ENCODE data around the gene CRTC1.

The CRTC1 gene

GRCh38 chr19:18683109-18683957, at the start of gene CRTC1:
CRTC1 (plus strand) TSS chr19:18683680; CDS start chr19:18683703, 23 bp downstream.
- Mint-ChIP-seq H3K4me1 (ENCODE audit: low read depth) (peaks cover 27% of the 10 kb centered on the region), H3K9me3 (no peaks in the 10 kb centered on the region), H3K27me3 (no peaks in the 10 kb centered on the region), H3K36me3 (ENCODE audit: low read depth) (peaks cover 2% of the 10 kb centered on the region), H3K27ac (peak within 1 kb of the TSS; percentile 97), H3K4me3 (peak within 1 kb of the TSS; percentile 86)
- DNase-seq: peak; percentile 95

GRCh38 chr19:18634612-18635297, 48.7 kb upstream of the CRTC1 start:
- no peaks in the 10 kb centered on the region for H3K9me3 Mint-ChIP-seq
- no peak overlapping the region for H3K27ac Mint-ChIP-seq
- H3K4me3 Mint-ChIP-seq: no peak overlapping the region
- peaks cover 5% of the 10 kb centered on the region for H3K36me3 Mint-ChIP-seq (ENCODE audit: low read depth)
- DNase-seq: no peak
- peaks cover 31% of the 10 kb centered on the region for H3K4me1 Mint-ChIP-seq (ENCODE audit: low read depth)
- H3K27me3 Mint-ChIP-seq: no peaks in the 10 kb centered on the region

- Mint-ChIP-seq H3K4me3 (peak overlapping the region; percentile 86), H3K9me3 (no peaks in the 10 kb centered on the region)
Observed at GRCh38 chr19:18635831-18636182, 47.7 kb upstream of the CRTC1 start.

GRCh38 chr19:18636183-18636968, 47.1 kb upstream of the CRTC1 start:
- H3K27ac Mint-ChIP-seq: peak overlapping the region; percentile 95
- H3K27me3 Mint-ChIP-seq: no peaks in the 10 kb centered on the region
- peaks cover 5% of the 10 kb centered on the region for H3K36me3 Mint-ChIP-seq (ENCODE audit: low read depth)
- peak; percentile 100 for DNase-seq
- H3K4me1 Mint-ChIP-seq (ENCODE audit: low read depth): peaks cover 33% of the 10 kb centered on the region
- H3K9me3 Mint-ChIP-seq: no peaks in the 10 kb centered on the region
- peak overlapping the region; percentile 86 for H3K4me3 Mint-ChIP-seq

More at GRCh38 chr19:18635831-18636182, 47.7 kb upstream of the CRTC1 start:
- Mint-ChIP-seq H3K27me3 (no peaks in the 10 kb centered on the region), H3K27ac (peak overlapping the region; percentile 55), H3K36me3 (ENCODE audit: low read depth) (peaks cover 5% of the 10 kb centered on the region), H3K4me1 (ENCODE audit: low read depth) (peaks cover 33% of the 10 kb centered on the region)
- no peak for DNase-seq

- no peaks in the 10 kb centered on the region for H3K9me3 Mint-ChIP-seq
- H3K36me3 Mint-ChIP-seq (ENCODE audit: low read depth): peaks cover 5% of the 10 kb centered on the region
- peak; percentile 40 for DNase-seq
- peaks cover 33% of the 10 kb centered on the region for H3K4me1 Mint-ChIP-seq (ENCODE audit: low read depth)
- H3K27me3 Mint-ChIP-seq: no peaks in the 10 kb centered on the region
- H3K4me3 Mint-ChIP-seq: peak within 1 kb of the TSS; percentile 86
- peak within 1 kb of the TSS; percentile 95 for H3K27ac Mint-ChIP-seq
Observed at GRCh38 chr19:18636969-18637629, 46.4 kb upstream of the CRTC1 start, which contains the start of gene KLHL26. KLHL26 (plus strand) TSS chr19:18637028; CDS start chr19:18637055, 27 bp downstream.

- no peaks in the 10 kb centered on the region for H3K9me3 Mint-ChIP-seq
- no peak for DNase-seq
- H3K4me3 Mint-ChIP-seq: peak overlapping the region; percentile 86
- peaks cover 5% of the 10 kb centered on the region for H3K36me3 Mint-ChIP-seq (ENCODE audit: low read depth)
- H3K4me1 Mint-ChIP-seq (ENCODE audit: low read depth): peaks cover 33% of the 10 kb centered on the region
- H3K27me3 Mint-ChIP-seq: no peaks in the 10 kb centered on the region
- H3K27ac Mint-ChIP-seq: peak overlapping the region; percentile 88
Observed at GRCh38 chr19:18637673-18638630, 45.5 kb upstream of the CRTC1 start.

GRCh38 chr19:18639706-18640243, 43.7 kb upstream of the CRTC1 start:
- Mint-ChIP-seq H3K36me3 (ENCODE audit: low read depth) (peaks cover 7% of the 10 kb centered on the region), H3K4me1 (ENCODE audit: low read depth) (peaks cover 40% of the 10 kb centered on the region), H3K27me3 (no peaks in the 10 kb centered on the region), H3K4me3 (no peak overlapping the region), H3K9me3 (no peaks in the 10 kb centered on the region), H3K27ac (no peak overlapping the region)
- no peak for DNase-seq

GRCh38 chr19:18644196-18645034, 39.1 kb upstream of the CRTC1 start:
- no peaks in the 10 kb centered on the region for H3K27me3 Mint-ChIP-seq
- H3K4me3 Mint-ChIP-seq: no peak overlapping the region

GRCh38 chr19:18645035-18645511, 38.4 kb upstream of the CRTC1 start:
- no peaks in the 10 kb centered on the region for H3K27me3 Mint-ChIP-seq
- no peak overlapping the region for H3K27ac Mint-ChIP-seq
- peaks cover 20% of the 10 kb centered on the region for H3K4me1 Mint-ChIP-seq (ENCODE audit: low read depth)
- no peaks in the 10 kb centered on the region for H3K9me3 Mint-ChIP-seq
- H3K36me3 Mint-ChIP-seq (ENCODE audit: low read depth): peaks cover 9% of the 10 kb centered on the region
- no peak for DNase-seq
- H3K4me3 Mint-ChIP-seq: no peak overlapping the region

More at GRCh38 chr19:18644196-18645034, 39.1 kb upstream of the CRTC1 start:
- Mint-ChIP-seq H3K4me1 (ENCODE audit: low read depth) (peaks cover 26% of the 10 kb centered on the region), H3K9me3 (no peaks in the 10 kb centered on the region), H3K36me3 (ENCODE audit: low read depth) (peaks cover 5% of the 10 kb centered on the region), H3K27ac (no peak overlapping the region)
- DNase-seq: no peak

- Mint-ChIP-seq H3K27ac (no peak overlapping the region), H3K27me3 (no peaks in the 10 kb centered on the region), H3K4me3 (no peak overlapping the region), H3K36me3 (ENCODE audit: low read depth) (peaks cover 16% of the 10 kb centered on the region), H3K4me1 (ENCODE audit: low read depth) (peaks cover 20% of the 10 kb centered on the region), H3K9me3 (no peaks in the 10 kb centered on the region)
- no peak for DNase-seq
Observed at GRCh38 chr19:18646535-18647370, 36.7 kb upstream of the CRTC1 start.

- DNase-seq: no peak
- Mint-ChIP-seq H3K36me3 (ENCODE audit: low read depth) (peaks cover 16% of the 10 kb centered on the region), H3K27me3 (no peaks in the 10 kb centered on the region), H3K9me3 (no peaks in the 10 kb centered on the region), H3K27ac (no peak overlapping the region), H3K4me3 (no peak overlapping the region), H3K4me1 (ENCODE audit: low read depth) (peaks cover 20% of the 10 kb centered on the region)
Observed at GRCh38 chr19:18647371-18647767, 36.1 kb upstream of the CRTC1 start.
